GM19395 (cell line): ENCODE results near the gene PITPNM1.
"Not testable (repeated sequence)": the region's sequence is repeated elsewhere in the genome, so short reads cannot be mapped to it uniquely, and the experiment has no call there.

Experiments
- ATAC-seq: cut with Tn5 transposase; IDR thresholded peaks from one replicate; pipeline ENCODE4 v1.9.1; 2021; ENCODE audit warnings: mild to moderate bottlenecking, moderate library complexity; ENCODE audit not compliant: unreplicated experiment

PITPNM1 gene

DNA sequence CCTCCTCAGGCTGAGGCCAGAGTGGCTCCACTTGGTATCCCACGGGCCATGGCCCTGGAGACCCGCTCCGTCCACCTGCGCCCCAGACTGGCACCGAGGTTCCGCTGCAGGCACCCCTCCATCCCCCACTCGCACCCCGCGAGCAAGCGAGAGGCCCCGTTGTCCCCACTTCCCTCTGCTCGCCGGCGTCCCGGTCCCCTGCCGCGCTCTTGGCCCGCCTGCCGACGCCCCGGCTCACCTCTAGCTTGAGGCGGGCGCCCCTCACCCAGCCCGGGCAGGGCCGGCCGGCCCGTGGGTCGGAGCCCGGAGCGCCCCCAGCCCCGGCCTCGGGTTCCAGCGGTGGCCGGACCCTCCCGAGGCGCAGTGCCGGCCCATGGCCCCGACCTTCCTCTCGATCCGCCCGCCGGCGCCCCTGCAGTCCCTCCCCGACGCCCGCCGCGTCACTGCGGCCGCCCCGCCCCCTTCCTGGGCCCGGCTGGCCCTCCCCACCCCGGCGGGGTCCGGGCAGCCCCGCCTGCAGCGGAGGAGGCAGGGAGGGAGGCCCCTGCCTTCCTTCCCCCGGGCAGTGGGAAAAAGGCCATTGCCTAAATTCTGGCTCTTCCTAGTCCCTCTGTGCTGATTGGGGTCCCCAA, at the start of gene PITPNM1:
PITPNM1 (minus strand) TSS at position 414 of the 632 bp plus-strand sequence. CDS start 1,183 bp downstream, outside the sequence.
- no peak for ATAC-seq

DNA sequence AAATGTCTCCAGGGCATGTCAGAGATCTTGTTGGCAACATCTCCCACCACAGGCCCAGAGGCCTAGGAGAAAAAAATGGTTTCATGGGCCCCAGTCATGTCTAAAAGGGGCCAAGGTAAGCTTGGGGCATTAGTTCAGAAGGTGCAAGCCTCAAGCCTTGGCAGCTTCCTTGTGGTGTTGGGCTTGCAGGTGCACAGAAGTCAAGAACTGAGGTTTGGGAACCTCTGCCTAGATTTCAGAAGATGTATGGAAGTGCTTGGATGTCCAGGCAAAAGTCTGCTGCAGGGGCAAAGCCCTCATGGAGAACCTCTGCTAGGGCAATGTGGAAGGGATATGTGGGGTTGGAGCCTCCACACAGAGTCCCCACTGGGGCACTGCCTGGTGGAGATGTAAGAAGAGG, 46.5 kb upstream of the PITPNM1 start:
- ATAC-seq, result not testable (repeated sequence)

DNA sequence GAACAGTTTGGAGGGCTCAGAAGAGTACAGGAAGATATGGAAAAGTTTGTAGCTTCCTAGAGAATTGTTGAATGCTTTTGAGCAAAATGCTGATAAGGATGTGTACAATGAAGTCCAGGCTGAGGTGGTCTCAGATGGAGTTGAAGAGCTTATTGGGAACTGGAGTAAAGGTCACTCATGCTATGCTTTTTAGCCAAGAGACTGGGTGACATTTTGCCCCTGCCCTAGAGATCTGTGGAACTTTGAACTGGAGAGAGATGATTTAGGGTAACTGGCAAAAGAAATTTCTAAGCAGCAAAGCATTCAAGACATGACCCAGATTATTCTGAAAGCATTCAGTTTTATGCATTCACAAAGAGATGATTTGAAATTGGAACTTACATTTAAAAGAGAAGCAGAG, 46.0 kb upstream of the PITPNM1 start:
- no peak for ATAC-seq

DNA sequence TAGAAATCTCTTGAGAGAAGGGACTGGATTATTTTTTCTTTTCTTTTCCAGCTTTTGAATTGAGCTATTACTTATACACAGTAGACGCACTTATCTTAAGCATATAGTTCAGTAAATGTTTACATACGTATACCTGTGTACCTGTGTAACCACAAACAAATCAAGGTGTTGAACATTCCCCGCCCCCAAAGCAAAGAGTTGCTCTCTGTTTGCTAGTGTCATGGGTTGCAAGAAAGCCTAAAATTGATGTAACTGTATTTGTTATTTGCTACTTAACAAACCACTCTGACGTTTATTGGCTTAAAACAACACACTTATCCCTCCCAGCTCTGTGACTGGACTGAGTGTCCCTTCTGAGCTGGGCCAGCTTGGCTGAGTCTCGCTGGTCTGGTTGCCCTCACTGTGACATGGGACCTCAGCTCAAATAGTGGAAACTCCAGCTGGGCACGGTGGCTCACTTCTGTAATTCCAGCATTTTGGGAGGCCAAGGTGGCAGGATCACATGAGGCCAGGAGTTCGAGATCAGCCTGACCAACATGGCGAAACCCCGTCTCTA, 43.5 kb upstream of the PITPNM1 start:
- ATAC-seq, result no peak

DNA sequence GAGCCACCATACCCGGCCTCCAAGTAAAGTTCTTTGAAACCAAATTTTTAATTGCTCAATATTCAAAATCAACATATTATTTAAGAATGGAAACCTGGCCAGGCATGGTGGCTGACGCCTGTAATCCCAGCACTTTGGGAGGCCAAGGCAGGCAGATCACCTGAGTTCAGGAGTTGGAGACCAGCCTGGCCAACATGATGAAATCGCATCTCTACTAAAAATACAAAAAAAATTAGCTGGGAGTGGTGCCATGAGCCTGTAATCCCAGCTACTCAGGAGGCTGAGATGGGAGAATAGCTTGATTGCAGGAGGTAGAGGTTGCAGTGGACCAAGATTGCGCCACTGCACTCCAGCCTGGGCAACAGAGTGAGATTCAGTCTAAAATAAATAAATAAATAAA, 42.9 kb upstream of the PITPNM1 start:
- not testable (repeated sequence) for ATAC-seq

DNA sequence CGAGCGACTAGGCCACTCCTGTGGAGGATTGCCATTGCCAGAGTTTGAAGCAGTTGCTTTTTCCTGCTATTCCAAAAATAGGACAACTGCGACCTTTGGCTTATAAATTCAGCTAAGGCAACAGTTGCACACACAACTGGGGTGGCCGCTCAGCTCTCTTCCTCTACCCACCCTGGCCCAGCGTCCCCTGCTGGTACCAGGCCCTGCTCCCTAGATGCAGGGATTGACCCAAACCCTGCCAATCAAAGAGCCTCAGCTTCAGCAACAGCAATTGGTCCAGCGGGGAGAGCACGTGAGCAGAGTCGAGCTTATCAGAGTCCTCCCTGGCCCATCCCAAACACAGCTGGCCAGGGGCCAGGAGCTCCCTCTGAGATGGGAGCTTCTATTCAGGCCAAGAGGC, 40.1 kb upstream of the PITPNM1 start:
- no peak for ATAC-seq

DNA sequence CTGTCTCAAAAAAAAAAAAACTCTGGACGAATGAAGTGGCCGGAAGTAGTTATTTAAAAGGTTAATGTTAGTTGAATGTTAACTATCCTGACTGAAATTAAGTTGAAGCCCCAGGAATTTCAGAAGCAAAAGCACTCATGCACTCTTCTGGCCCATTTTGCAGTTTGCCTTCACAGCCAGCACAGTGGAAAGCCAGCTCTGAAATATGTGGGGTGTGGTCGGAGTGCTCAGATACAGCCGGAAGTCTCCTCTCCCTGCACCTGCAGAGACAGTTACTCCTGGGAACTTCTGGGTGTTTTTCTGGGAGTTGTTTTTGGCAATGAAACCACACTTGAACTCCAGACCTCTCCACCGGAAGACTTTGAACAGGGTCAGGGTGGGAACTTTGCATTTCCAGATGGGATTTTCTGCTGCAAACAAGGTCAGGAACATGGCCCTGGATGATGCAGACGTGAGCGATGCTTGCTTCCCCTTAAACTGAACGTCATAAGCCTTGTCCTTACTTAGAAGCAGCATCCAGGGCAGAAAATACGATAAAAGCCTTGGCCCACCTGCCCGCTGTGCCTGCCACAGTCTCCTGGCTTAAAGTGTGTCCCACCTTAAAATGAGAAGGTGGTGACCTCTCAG, 39.6 kb upstream of the PITPNM1 start:
- no peak for ATAC-seq

DNA sequence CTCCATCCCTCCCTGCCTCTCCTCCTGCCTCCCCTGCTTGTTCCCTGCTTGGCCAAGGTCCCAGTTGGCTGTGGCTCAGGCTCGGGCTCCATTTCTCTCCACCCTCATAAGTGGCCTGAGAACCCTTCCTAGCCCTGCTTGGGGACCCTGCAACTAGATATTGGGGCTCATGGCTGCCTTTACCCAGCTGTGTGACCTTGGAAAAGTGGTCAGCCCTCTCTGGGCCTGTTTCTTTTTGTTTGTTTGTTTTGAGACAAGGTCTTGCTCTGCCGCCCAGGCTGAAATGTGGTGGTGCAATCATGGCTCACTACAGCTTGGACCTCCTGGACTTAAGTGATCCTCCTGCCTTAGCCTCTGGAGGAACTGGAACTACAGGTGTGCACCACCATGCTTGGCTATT, 38.4 kb upstream of the PITPNM1 start:
- ATAC-seq, result no peak

DNA sequence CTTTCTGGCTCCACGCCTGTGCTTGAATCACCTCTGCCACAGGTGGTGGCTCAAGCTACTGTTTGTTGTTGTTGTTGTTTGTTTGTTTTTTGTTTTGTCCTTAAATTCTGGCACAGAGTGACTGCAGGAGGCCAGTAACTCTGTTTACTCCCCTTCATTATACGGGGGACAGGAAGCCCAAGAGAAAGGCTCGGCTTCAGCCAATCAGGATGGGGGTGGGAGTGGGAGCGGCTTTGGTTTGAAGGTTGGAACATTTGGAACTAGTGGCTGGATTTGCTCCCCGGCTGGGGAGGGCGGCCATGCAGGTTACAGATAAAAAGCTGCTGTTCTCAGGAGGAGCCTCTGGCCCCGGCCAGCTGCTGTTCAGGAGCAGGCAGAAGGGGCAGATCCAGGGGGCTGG, 37.8 kb upstream of the PITPNM1 start:
- no peak for ATAC-seq

DNA sequence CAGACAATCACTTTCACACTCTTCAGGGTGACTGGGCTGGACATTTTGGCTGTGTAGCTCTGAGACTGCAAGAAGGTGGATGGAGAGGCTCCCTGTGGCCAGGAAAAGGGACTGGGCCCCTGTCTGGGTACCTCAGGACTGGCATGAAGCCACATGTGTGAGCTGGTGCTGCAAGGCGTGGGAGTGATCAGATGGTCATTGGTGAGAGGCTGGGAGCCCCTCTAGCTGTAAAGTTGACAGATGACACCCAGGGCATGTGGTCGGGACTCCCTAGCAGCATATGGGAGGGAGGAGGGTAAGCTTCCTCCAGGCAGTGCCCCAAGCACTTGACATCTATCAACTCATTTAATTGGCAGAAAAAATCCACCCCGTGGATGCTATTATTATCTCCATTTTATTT, 37.0 kb upstream of the PITPNM1 start:
- no peak for ATAC-seq

DNA sequence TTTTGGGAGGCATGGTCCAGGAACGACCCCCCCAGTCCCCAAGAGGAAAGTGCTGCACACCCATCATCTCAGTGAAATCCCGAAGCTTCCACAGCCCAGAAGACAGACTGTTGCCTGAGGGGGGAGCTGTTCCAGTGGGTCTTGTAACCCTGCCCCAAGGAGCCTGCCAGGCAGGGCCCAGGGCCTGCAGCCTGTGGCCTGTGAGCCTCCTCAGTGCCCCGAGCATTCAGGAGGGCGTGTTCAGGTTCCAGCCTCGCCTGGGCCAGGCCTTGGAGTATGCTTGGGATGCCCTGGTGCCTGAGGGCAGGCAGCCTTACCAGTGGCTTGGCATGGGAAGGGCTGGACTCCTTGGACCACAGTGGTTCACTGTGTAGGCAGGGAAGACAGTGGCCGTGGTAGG, 36.0 kb upstream of the PITPNM1 start:
- no peak for ATAC-seq

DNA sequence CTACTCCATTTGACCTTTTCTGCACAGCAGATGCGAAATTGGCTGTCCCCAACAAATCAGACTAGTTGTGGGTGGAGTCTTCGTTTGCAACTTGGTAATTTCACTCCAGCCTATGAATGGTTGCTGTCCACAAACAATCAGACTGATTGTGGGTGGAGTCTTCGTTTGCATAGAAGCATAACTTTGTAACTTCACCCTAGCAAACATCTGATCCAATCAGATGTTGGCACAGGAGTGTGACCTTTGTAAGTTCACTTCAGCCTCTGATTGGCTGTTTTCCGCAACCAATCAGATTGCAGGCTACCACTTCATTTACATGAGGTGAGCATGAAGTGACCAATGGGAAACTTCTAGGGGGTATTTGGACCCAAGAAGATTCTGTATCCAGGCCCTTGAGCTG, 34.4 kb upstream of the PITPNM1 start:
- no peak for ATAC-seq

DNA sequence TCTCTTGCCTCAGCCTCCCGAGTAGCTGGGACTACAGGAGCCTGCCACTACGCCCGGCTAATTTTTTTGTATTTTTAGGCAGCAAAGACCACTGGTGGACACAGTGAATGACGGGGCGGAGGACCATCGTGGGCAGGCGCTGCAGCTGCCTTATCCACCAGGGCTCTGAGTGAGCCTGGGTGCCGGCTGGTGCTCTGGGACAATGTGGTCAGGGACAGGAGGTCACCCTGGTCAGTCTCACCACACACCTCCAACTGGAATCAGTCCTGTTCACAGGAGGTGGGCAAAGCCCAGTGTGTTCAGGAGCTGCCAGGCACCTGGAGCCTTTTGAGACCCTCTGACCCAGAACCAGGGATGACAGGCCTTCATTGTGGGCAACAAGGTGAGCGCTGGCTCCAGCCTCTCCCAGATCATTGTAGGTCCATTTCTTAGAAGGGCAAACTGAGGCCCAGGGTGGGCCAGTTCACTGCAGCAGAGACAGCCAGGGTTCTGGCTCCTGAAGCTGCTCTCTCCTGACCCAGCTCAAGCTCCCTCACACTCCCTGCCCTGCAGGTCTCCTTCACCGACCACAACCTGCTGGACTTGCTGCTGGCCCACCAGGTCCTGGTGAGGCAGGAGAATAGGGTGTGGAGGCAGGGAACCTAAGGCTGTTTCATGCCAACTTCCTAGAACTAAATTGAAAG, 33.8 kb upstream of the PITPNM1 start:
- no peak for ATAC-seq

DNA sequence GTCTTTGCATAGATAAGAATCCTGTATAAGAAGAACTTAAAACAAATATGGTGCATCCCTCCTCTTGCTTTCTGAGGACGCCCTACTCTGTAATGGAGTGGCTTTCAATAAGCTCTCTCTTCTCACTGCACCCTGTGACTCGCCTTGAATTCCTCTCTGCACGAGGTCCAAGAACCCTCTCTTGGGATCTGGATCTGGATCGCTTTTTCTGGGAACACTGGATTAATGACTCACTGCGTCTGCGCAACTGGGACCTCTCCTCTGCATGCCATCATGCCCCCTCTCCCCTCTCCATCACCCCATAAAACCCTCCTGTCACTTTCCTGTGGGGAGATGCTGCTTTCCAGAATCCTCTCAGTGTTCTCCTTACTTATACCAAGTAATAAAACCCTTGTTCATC, 33.1 kb upstream of the PITPNM1 start:
- ATAC-seq, result no peak

DNA sequence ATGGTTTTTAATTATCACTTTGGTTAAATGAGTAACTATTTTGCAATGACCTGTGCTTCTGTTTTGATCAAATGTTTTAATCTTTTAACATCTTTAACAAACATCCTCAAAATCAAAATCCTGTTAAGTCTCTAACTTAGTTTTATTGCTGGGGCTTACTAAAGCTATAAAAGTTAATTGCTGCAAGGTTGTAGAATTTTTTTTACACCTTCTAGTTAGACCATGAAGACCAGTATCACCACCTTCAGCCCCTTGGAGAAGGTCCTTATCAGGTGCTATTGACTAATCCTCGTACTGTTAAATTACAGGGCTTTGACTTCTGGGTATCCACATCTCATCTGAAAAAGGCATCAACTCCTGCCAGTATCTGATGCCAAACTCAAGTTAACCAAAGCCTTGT, 30.4 kb upstream of the PITPNM1 start:
- no peak for ATAC-seq

DNA sequence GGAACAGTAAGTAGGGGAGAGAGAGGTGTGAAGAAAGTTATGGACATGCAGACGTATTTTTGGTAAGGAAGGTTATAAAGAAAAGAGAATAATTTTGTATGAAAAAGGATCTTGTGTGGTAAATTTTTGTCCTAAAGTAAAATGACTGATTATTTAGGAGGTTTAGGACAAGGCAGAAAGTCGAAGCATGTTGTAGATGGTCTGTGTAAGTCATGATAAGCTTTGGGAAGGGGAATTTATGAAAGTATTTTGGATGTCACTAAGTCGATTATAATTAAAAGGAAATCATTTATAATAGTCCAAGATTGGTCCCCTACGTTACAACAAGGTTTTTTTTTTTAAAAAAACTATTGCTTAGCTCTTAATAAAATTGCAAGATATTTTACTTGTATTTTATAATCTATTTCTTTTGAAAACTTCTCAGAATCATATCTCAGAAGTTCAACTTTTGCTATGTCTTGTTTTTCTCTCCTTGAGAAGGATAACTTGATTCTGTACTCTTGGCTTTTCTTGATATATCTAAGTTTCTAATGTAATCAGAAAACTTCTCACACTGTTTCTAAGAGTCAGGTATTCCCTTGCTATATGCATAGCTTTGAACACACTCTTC, 29.0 kb upstream of the PITPNM1 start:
- no peak for ATAC-seq

DNA sequence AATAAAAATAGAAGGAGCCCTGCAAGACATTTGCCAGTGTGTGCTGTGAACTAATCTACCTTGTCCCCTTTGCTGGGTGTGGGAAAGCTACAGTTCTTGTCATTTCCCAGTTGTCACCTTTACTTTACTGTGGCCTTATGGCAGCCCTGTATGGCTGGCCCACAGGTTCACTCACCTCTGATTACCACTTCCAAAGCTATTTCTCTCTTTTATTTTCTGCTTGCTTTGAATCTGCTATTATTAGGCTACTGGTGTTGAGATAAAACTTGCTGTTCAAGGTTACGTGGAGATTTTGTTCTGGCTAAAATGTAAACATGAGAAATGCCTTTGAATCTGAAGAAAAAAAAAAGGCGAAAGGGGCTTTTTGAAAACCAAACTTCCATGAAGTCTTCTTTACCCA, 27.7 kb upstream of the PITPNM1 start:
- ATAC-seq, result no peak

DNA sequence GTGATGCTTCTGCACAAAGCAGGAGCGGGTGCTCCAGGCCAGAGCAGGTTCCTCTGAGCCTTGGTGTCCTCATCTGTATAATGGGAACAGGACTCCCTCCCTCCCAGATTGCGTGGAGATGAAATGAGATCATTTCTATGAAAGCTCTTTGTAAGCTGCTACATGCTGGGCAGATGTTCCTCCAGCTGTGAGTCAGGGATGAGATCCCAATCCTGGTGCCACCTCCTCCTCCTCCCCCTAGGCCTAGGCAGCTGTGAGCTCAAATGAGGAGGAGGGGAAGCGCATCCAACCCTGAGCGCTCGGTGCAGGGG, 25.1 kb upstream of the PITPNM1 start:
- no peak for ATAC-seq

DNA sequence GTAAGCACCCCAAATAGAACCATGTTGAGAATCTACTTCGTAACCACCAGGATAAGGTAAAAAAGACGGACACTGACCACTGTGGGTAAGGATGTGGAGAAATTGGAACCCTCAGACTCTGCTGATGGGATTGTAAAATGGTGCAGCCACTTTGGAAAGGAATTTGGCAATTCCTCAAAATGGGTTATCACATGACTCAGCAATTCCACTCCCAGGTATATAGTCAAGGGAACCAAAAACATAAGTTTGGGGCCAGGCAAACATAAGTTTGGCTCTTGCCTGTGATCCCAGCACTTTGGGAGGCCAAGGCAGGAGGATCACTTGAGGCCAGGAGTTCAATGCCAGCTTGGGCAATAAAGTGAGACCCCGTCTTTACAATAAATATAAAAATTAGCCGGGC, 23.2 kb upstream of the PITPNM1 start:
- no peak for ATAC-seq

DNA sequence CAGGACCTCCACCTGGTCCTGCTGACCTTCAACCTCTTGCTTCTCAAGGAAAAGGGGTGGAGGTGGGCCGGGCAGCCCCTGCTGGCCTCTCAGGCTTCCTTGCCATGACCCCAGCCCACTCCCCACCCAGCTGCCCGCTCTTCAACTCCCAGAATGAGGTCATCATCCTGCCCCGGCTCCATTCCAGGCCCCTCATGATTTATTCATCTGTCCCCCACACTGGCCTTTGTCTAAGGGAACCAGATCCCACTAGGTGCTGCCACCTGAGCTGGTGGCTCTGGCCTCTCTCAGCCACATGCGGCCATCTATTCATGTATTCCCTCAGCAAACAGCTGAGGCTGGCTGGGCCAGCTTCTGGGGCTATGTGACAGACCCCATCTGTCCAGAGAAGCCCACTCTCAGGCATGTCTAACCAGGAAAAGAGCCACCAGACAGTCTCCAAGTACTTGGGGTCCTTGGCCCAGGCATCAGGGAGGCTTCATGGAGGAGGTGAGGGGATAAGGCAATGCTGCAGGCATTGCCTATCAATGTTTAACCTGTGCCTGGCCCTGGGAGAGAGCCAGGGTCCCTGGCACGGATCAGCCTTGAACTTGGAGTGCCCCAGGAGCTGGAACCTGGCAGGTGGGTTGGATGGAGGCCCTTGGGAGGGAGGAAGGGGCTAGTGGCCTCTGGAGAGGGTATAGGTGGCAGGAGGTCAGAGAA, 20.3 kb upstream of the PITPNM1 start:
- ATAC-seq, result no peak

DNA sequence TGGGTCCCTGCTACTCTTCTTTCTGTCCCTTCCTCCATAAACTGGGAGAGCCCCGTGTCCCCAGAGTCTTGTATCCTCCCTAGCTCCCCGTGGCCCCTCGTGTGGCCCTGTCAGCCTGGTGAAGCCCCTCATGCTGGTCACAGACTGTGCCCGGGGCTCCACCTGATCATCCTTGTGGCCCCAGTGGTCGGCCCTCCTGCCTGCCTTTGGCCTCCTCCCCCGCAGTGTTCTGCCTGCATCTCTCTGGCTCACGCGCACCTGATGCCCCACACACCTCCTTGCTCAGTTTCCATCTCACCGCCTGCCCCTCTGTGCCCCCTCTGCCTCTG, 19.3 kb upstream of the PITPNM1 start:
- no peak for ATAC-seq
